GM21737 (cell line): ENCODE measurements around the gene CNNM2.
"Not testable (repeated sequence)": the region's sequence is repeated elsewhere in the genome, so short reads cannot be mapped to it uniquely, and the experiment has no call there.

Source experiments
- ATAC-seq: cut with Tn5 transposase; IDR thresholded peaks from one replicate; pipeline ENCODE4 v1.9.1; 2021; ENCODE audit warnings: mild to moderate bottlenecking, moderate library complexity; ENCODE audit not compliant: unreplicated experiment

Gene CNNM2

DNA sequence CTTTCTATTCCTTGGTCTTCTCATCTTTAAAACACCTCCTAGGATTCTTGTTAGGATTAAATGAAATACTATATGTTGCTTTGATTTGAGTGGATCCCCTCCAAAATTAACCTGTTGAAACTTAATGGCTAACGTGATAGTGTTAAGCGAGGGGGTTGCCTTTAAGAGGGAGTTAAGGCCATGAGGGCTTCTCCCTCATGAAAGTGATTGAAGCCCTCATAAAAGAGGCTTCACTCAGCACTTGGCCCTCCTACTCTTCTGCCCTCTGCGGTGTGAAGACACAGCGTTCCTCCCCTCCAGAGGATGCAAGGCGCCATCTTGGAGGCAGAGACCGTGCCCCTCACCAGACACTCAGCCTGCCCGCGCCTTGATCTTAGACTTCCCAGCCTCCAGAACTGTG lies 46.6 kb downstream of the CNNM2 start:
- no peak for ATAC-seq

DNA sequence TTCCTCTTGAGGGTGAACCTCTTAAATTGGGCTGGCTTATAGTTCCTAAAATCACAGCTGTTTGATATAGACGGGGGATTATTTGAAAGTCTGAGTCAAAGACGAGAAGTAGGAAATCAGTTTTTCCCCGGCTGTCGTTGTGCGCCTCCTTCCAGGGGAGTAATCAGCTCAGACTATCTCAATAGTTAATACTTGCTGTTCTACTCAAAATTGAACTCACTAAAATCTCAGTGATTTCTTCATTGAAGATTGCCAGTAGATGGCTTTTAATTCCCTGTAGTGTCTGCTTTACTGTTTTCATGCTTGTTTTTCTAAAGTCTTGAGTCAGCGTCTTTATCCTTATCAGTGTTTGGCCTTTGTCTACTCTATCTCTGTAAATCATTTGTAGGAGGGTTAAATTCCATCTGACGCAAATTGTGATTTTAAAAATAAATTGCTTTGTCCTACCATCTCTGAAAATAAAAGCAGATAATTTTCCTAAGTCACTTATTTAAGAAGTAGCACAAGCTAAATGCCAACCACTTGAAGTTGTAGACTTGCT lies 47.3 kb downstream of the CNNM2 start:
- no peak for ATAC-seq

DNA sequence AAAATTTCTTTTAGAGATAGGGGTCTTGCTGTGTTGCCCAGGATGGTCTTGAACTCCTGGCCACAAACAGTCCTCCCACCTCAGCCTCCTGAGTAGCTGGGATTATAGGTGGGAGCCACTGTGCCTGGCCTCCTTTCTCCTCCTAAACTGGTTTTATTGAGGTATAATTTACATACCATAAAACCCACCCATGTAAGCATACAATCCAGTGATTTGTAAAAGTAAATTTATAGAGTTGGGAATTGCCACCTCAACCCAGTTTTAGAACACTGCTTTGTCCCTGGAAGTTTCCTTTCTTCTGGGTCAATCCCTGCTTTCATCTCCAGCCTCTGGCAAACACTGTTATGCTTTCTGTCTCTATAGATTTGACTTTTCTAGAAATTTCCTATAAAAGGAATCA lies 49.0 kb downstream of the CNNM2 start:
- ATAC-seq, result no peak

DNA sequence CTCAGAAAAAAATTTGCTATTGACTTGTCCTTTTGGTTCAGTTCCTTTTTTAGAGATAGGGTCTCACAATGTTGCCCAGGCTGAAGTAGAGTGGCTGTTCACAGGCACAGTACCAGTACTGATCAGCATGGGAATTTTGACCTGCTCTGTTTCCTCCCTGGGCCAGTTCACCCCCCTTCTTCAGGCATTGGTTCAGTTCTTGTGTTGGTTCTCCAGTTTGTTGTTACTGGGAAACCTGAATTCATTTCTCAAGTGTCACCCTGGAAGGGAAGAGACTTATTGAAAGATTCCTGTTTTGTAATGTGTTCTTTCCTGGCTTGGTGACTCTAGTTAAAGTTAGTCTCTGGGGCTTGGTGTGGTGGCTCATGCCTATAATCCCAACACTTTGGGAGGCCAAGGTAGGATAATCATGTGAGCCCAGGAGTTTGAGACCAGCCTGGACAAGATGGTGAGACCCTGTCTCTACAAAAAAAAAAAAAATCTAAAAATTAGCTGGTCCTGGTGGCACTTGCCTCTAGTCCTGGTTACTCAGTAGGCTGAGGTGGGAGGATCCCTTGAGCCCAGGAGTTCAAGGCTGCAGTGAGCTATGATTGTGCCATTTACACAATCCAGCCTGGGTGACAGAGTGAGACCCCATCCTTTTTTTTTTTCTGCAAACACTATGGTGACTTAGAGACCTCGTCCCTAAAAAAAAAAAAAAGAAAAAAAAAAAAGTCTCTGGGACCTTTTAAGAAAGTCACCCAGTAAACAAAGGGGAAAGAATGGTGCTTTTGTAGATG lies 52.7 kb downstream of the CNNM2 start:
- no peak for ATAC-seq

DNA sequence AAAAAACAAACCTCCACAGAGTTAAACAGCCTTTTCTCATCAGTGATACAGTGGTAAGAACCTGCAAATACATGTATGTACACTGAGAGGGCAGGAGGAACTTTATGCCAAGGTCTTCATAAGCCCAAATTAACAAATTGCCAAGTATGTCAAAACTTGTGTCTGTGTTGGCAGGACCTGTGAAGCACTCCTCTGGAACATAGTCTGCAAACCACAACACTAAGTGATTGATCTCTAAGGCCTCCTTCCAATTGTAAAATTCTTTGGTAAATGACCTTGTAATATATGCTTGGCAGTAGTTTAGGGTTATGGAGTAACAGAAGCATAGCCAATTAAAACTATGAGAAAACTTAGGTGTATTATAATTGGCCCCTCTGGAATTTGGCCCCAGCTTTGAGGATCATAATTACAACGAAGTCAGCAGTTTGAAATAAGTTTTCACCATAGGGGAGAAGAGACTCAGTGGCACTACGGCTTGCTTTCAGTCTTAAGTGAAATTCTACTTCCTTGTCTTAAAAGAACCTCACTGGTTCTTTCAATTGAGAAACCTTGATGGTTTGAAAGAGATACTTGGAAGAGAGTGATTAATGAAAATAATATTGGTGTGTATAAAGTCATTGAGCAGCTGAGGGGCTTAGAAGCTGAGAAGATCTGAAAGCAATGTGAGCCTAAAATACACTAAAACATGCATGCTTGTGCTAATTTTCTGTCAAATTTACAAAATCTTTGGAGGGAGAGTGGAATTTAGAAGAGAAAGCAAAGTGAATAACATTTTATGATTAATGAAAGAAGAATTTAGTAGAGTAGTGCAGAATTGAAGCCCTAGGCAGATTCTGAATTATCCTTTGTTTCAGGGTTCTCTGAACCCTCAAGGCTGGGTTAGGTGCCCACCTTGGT lies 57.6 kb downstream of the CNNM2 start:
- ATAC-seq, result no peak

DNA sequence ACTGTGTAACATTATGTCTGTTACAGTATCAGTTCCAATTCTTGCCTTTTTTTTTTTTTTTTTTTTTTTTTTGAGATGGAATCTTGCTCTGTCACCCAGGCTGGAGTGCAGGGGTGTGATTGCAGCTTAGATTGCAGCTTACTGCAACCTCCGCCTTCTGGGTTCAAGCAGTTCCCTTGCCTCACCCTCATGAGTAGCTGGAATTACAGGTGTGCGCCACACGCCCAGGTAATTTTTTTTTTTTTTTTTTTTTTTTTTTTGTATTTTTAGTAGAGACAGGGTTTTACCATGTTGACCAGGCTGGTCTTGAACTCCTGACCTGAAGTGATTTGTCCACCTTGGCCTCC lies 58.3 kb downstream of the CNNM2 start:
- ATAC-seq, result not testable (repeated sequence)

DNA sequence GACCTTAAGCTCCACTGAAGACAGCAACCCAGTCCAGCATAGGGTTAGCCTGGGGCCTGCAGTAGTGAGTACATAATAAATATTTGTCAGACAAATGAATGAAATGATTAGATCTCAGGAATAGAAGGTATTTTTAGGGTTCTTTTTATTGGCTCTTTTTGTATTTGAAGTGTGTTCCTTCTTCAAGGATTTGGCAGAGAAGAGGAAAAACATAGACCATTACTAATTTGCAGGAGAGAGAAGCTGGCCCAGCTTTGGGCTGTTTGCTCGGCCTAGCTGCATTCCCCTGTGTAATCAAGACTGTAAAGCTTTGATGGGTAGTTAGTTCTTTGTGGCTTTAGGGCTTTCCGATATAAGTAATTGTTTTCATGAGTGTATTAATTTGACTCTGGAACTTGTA lies 64.2 kb downstream of the CNNM2 start:
- ATAC-seq, result no peak

DNA sequence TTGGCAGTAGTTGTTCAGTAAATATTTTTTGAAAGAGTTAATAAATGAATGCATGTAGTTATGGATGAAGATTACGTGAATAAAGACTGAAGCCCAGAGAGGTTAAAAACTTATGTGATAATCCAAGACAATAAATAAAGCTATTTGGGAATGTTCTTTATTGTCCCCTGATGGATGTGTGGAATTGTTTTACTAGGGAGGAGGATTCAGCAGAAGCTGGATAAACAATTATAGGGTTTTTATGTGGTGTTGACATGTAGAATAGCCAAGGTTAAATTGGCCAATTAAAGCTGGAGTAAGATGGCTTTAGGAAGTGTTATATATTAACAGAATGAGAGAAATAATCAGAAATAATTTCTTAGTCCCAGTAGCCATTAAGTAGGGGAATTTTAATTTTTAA lies 66.0 kb downstream of the CNNM2 start:
- no peak for ATAC-seq

DNA sequence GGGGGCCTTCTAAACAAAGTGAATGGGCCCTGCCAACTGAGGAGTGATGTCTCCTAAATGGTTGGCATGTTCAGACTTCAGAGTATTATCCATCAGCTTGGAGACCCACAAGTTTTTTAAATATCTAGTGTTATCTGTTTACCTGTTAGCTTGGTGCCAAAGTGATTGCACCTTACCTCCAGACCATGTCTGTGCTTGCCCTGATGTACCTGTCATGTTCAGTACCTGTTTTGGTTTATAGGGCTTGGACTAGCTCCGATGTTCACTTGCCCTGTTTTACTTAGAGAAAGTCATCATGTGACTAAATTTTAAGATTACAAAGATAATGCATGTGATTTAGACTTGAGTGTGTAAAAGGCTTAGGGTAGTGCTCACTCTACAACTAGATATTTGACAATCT lies 67.7 kb downstream of the CNNM2 start:
- ATAC-seq, result no peak

DNA sequence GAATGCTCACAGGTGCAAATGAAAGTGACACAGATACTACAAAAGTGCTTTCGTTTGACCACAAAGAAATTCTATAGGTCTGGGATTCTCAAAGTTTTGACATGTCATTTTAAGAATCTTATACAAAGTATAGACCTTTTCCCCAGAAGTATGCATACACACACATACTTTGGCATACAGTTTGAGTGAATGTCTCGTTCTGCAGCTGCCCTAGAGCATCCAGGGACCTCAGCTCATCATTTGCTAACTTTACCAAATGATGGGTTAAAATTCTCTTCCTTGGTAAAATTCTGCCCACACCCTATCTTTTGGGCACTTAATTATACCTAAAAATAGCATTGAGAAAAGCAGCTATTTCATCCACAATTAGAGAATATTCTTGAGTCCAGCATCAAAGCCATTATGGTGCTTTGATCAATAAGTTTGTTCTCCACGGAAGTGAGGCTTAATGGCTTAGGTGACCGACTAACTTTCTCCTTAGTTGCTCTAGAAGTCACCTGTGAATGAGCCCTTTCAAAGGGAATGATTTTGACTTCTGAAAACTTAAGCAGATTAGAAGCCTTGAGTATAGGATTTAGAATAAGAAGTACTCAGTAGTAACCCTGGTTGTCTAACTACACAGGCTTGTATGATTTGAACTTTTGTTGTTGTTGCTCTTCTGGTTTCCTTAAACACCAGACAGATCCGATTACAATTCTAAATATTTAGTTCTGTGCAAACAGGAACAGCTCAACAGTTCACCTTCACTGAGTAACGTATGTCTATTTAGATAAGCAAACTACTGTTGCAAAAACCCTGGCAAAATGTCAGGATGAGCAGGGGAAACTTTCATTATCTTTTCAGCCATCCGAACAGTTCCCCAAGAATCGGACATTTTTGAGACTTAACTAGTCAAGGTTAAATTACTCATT lies 70.6 kb downstream of the CNNM2 start:
- ATAC-seq, result no peak

DNA sequence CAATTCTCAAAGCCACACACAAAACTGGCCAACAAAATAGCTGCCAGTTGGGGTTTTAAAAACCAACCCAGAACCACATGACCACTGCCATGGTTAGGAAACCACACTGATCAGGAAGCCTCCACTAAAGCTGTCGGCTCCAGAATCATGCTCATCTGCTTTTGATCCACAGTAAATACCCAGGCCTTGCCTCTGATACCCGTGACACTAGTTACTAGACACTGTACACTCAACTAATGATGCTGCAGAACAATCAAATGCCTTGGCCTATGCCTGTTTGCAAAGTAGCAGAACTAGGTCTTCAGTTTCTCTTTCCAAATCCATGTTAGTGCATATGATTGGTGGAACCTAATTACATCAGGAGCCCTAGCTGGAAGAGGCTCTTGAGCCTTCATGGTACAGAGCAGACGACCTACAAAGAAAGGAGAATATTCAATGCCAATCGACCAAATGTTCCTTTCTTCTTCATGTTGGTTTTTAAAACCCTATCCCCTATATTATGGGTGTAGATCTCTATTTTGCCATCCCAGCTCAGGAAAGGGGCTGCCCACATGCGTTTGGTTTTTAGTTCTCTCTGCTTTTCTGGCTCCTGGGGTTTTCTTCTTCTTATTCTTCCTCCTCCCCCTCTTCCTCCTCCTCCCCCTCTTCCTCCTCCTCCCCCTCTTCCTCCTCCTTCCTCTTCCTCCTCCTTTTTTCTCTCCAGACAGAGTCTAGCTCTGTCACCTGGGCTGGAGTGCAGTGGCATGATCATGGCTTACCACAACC lies 76.6 kb downstream of the CNNM2 start:
- ATAC-seq, result no peak

DNA sequence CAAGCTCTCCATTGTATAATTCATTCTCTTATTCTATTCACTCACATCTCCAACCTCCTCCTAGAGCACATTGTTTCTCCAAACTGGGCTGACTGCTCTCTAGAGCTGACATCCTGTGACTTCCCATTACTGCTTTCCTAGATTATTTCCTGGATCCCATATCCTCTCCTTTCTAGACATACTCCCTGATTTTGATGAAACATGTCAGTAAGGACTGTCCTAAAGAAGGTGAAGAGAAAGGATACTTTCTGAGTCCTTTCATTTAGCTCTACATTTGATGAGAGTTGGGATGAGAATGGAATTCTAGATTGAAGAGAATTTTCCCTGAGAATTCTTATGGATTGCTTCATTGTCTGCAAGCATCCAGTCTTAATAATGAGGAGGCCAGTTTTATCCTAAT lies 78.8 kb downstream of the CNNM2 start:
- no peak for ATAC-seq

DNA sequence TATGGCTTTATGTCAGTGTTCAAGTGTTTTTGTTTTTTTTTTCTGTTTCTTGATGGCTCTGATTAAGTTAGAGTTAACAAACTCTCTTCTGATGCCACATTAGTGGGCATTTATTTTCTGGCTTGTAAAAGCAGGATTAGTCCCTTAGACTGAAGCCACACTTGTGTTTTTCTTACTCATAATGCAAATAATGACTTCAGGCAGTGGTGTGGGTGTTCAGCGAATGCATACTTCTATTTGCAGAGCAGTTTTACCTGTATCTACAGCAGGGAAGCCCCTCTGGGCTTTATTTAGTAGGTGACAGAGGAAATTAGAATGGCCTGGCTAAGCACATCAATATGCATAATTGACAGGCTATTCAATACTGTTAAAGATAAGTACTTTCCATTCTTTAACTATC lies 79.9 kb downstream of the CNNM2 start:
- ATAC-seq, result no peak

DNA sequence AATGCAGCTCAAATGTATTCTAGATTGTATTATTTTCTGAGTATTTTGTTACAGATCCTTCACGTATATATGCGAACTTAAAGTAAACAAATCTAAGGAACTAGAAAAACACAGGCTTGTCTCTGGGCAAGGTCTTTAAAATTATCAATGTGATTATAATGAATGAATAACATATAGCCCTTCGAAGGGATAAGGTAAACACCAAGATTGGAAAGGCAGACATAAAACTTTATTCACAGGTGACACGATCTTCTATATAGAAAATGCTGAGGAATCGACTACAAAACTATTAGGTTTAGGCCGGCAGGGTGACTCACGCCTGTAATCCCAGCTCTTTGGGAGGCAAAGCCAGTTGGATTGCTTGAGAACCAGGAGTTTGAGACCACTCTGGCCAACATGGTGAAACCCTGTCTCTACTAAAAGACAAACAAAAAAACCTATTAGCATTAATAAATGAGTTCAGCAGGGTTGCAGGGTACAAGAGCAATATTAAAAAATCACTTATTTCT lies 80.4 kb downstream of the CNNM2 start:
- no peak for ATAC-seq

DNA sequence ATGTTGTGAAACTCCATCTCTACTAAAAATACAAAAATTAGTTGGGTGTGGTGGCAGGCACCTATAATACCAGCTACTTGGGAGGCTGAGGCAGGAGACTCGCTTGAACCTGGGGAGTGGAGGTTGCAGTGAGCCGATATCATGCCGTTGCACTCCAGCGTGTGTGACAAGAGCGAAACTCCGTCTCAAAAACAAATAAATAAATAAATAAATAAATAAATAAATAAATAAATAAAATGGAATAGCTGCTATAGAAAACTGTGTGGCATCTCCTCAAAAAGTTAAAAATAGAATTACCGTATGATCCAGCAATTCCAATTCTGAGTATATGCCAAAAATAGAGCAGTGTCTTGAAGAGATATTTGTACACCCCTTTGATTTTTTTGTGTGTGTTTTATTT lies 82.0 kb downstream of the CNNM2 start:
- not testable (repeated sequence) for ATAC-seq

DNA sequence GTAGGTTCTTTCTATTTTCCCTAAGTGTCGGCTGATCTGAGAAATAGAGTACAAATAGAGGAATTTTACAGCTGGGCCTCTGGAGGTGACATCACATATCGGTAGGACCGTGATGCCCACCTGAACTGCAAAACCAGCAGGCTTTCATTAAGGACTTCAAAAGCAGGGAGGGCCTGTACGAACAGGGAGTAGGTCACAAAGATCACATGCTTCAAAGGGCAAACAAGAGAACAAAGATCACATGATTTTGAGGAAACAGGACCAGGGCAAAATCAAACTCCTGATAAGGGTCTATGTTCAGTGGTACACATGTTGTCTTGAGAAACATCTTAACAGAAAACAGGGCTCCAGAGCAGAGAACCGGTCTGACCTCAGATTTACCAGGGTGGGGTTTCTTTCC lies 88.9 kb downstream of the CNNM2 start:
- ATAC-seq, result no peak

DNA sequence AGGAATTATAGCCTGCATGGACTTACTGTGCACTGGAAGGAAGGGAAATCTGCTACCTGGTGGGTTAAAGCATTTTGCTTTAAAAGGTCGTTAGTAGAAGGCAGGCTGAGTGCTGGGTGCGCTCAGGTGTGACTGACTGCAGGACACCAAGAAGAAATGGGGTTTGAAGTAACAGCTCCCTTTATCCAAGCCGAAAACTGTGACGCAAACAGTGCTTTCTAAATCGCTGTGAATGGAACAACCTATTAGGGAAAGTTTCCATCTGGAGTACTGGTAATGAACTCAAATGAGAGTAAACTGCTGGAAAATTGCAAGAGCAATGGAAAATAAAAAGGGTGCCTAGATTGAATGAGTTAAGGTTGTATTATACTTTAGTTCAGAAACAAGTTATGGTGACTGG lies 95.3 kb downstream of the CNNM2 start:
- ATAC-seq, result no peak

DNA sequence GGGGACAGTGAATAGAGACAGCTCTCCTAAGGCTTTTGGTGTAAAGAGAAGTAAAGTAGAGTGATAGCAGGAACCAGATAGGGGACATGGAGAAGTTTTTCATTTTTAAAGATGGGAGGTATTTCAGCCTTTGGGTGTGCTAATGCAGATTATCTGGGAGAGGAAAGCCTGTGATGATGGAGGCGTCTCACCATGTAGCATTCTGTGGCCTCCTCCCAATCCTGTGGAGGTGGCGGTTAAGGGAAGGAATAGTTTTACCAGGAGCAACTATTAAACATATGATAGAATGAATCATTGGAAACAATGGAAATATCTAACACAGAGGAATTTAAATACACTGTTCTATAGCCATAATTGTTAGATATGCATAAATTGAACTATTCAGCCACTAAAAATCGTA lies 101.3 kb downstream of the CNNM2 start:
- ATAC-seq, result no peak

DNA sequence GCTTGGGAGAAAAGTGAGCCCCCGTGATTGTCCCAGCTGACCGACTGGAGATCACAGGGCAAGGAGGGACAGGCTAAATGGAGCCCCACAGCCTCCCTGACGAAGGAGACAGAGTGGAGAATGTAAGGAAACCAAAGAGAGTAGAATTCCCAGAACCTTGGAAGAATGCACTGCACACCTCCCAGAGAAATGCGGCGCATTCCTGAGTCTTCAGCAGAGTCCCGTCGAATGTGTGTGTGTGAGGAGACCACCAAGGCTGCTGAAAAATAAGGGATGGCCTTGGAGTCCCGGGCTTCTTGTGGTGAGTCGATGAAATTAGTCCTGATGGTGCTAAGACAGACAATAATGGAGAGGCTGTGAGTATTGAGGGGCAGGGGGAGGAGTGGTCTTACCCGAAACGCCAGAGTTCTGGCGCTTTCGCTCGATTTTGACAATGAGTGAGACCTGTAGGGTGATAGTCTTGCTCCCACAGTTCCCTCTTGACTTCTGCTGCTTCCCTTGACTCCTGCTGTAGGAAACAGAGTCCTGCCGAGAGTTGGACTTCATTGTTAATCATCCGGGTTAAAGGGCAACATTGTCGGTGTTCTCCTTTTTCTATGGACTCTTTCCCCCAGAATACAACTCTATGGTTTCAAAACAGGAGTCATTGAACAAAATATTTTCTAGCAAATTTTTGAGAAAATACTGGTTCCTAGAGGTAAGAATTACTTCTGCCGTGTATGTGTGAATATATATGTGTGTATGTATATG lies 103.2 kb downstream of the CNNM2 start:
- no peak for ATAC-seq
